RPMI8226 (cell line): ENCODE data around the gene KMT2D.

Source experiments
- DNase-seq: peaks from one replicate; pipeline ENCODE4 v3.0.0-alpha.2; 2015

Gene KMT2D

GRCh38 chr12:49060237-49061156, at the start of gene KMT2D:
TSS of gene KMT2D (minus strand) at chr12:49060794. CDS start at chr12:49055324, 5,470 bp downstream.
- peak; percentile 97 for DNase-seq

GRCh38 chr12:49109641-49110463, 49.3 kb upstream of the KMT2D start:
- DNase-seq: no peak

GRCh38 chr12:49108958-49109404, 48.4 kb upstream of the KMT2D start:
- no peak for DNase-seq

GRCh38 chr12:49105504-49106084, 45.0 kb upstream of the KMT2D start:
- DNase-seq: no peak

GRCh38 chr12:49104822-49105221, 44.2 kb upstream of the KMT2D start:
- no peak for DNase-seq

- DNase-seq: no peak
These were observed 39.8 kb upstream of the KMT2D start for GRCh38 chr12:49100380-49100779.

- no peak for DNase-seq
These were observed 38.1 kb upstream of the KMT2D start for GRCh38 chr12:49098703-49099102.

GRCh38 chr12:49098035-49098451, 37.4 kb upstream of the KMT2D start:
- DNase-seq: peak; percentile 59

- DNase-seq: no peak
These were observed 36.8 kb upstream of the KMT2D start for GRCh38 chr12:49097381-49097780.

GRCh38 chr12:49094975-49095365, 34.4 kb upstream of the KMT2D start:
- DNase-seq: no peak

- peak; percentile 49 for DNase-seq
These were observed 33.8 kb upstream of the KMT2D start, which contains the start of gene DHH for GRCh38 chr12:49094160-49094974. TSS of gene DHH (minus strand) at chr12:49094801. CDS start at chr12:49094512, 289 bp downstream.

GRCh38 chr12:49093792-49094159, 33.2 kb upstream of the KMT2D start:
- no peak for DNase-seq

GRCh38 chr12:49092816-49093406, 32.3 kb upstream of the KMT2D start:
- no peak for DNase-seq

- peak; percentile 74 for DNase-seq
These were observed 31.7 kb upstream of the KMT2D start for GRCh38 chr12:49092086-49092815.

- DNase-seq: no peak
These were observed 31.2 kb upstream of the KMT2D start for GRCh38 chr12:49091836-49092085.

- no peak for DNase-seq
These were observed 30.7 kb upstream of the KMT2D start for GRCh38 chr12:49091056-49091835.

- peak; percentile 57 for DNase-seq
These were observed 29.5 kb upstream of the KMT2D start for GRCh38 chr12:49089821-49090773.

- no peak for DNase-seq
These were observed 28.3 kb upstream of the KMT2D start for GRCh38 chr12:49088932-49089330.

- DNase-seq: peak; percentile 78
These were observed 27.7 kb upstream of the KMT2D start for GRCh38 chr12:49088150-49088931.
